BE2C (cell line): ENCODE measurements around the gene PCLAF.

Source experiments
- DNase-seq: peaks from one replicate; pipeline ENCODE4 v3.0.0-alpha.2; 2020
- H3K27me3 ChIP-seq: fragments of 250-450 bp; sonication (Bioruptor Pico); 2 replicates; pipeline ENCODE4 v1.5.1; 2020; ENCODE audit warnings: mild to moderate bottlenecking
- H3K36me3 ChIP-seq: fragments of 250-450 bp; sonication (Bioruptor Pico); 2 replicates; pipeline ENCODE4 v1.5.1; 2020; ENCODE audit warnings: mild to moderate bottlenecking
- H3K4me1 ChIP-seq: fragments of 250-450 bp; sonication (Bioruptor Pico); 2 replicates; pipeline ENCODE4 v1.5.1; 2020
- H3K4me3 ChIP-seq: 2 replicates; pipeline ENCODE4 v1.5.1; 2011; ENCODE audit warnings: low read depth, low read length
- H3K9me3 ChIP-seq: fragments of 250-450 bp; sonication (Bioruptor Pico); 2 replicates; pipeline ENCODE4 v1.5.1; 2020
- TF ChIP-seq, protein P1 (sequence below): IDR thresholded peaks from 2 replicates; pipeline ENCODE4 v1.5.1; 2012; ENCODE audit warnings: mild to moderate bottlenecking, low read depth, low read length

Gene PCLAF

DNA sequence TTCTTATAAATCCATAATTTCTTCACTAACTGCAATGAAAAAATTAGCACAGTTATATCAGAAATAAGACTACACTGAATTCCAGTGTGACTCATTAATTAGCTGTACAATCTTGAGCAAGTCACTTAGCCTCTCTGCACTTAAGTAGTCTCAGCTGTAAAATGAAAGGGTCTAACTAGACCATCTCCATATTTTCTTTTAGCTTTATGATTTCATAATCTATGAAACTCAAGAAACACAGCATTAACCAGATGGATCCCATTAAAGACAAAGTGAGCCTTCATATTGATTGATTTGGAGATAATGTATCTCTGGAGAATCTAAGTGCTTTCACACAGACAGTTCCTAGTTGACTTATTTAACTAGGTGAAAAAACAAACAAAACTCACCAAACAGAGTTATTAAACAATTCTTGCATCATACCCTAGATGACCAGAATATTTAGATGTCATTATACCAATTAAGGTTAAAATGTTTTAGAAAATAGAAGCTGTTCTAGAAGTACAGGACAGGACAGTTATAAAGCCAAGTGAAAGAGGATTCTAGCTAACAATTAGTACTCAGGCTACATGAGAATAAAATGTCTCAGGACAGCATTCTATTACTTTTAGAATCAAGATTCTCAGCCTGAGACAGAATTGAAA, 36.5 kb downstream of the PCLAF start:
- no peaks in the 10 kb centered on the region for H3K27me3 ChIP-seq
- H3K9me3 ChIP-seq: no peaks in the 10 kb centered on the region
- H3K4me1 ChIP-seq: peaks cover 10% of the 10 kb centered on the region
- H3K36me3 ChIP-seq: peaks cover 7% of the 10 kb centered on the region
- DNase-seq: no peak
- TF ChIP-seq, protein P1, sequence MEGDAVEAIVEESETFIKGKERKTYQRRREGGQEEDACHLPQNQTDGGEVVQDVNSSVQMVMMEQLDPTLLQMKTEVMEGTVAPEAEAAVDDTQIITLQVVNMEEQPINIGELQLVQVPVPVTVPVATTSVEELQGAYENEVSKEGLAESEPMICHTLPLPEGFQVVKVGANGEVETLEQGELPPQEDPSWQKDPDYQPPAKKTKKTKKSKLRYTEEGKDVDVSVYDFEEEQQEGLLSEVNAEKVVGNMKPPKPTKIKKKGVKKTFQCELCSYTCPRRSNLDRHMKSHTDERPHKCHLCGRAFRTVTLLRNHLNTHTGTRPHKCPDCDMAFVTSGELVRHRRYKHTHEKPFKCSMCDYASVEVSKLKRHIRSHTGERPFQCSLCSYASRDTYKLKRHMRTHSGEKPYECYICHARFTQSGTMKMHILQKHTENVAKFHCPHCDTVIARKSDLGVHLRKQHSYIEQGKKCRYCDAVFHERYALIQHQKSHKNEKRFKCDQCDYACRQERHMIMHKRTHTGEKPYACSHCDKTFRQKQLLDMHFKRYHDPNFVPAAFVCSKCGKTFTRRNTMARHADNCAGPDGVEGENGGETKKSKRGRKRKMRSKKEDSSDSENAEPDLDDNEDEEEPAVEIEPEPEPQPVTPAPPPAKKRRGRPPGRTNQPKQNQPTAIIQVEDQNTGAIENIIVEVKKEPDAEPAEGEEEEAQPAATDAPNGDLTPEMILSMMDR: no peak
- no peak overlapping the region for H3K4me3 ChIP-seq

DNA sequence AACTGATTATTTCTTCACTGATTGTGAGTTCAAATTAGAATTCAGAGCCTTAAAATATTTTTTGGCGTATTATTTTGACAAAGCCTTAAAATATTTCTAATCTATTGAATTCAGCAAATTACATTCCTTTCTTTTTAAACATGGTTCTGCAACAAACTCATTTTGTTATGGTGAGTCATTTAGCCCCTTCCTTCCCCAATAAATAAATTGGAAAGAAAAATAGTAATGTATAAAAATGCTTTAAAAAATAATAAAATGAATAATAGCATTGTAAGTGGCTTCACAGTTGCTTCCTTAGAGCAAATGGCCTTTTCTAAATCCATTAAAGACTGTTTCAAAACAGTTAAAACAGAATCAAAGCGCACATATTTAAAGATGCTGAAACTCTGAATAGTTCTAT, 37.4 kb downstream of the PCLAF start:
- Histone ChIP-seq H3K36me3 (peaks cover 7% of the 10 kb centered on the region), H3K4me1 (peaks cover 10% of the 10 kb centered on the region), H3K9me3 (no peaks in the 10 kb centered on the region), H3K4me3 (no peak overlapping the region), H3K27me3 (no peaks in the 10 kb centered on the region)
- TF ChIP-seq, protein P1: no peak
- no peak for DNase-seq

DNA sequence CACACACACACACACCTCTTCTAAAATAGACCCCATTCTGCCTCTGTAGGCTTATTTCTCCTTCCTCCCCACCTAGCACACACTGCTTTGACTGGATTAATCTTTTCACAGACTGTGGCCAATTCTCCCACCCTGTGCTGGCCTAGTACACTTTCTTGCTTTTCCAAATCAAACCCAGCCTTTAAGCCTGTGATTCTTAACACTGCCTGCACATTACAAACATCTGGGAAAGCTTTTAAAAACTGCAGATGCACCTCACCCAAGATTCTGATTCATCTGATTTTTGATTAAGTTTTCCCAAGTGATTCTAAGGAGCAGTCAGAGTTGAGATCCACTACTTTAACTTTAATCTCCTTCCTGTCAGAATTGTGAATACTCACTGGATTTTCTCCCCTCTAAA, 38.0 kb downstream of the PCLAF start:
- Histone ChIP-seq H3K4me1 (peaks cover 10% of the 10 kb centered on the region), H3K9me3 (no peaks in the 10 kb centered on the region), H3K36me3 (peaks cover 7% of the 10 kb centered on the region), H3K27me3 (no peaks in the 10 kb centered on the region), H3K4me3 (no peak overlapping the region)
- TF ChIP-seq, protein P1: no peak
- DNase-seq: no peak

DNA sequence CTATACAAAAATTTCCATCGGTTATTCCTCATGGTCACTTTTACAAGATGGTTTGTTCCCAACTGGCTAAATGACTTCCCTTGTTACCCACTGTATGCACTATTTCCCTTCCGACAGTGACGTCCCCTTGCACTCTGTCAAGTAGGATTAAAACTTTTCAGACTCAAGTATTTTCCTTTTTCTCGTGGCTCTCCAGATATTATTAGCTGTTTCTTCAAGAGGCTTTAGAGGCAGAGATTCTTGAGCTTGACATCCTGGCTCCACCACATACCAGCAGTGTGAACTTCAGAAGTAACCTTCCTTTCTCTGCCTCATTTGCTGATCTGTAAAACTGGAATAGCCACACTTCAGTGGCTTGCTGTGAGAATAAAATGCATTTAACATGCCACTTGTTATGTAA, 39.3 kb downstream of the PCLAF start:
- Histone ChIP-seq H3K9me3 (no peaks in the 10 kb centered on the region), H3K4me3 (no peak overlapping the region), H3K4me1 (peaks cover 10% of the 10 kb centered on the region), H3K36me3 (peaks cover 7% of the 10 kb centered on the region), H3K27me3 (no peaks in the 10 kb centered on the region)
- DNase-seq: no peak
- TF ChIP-seq, protein P1: no peak

DNA sequence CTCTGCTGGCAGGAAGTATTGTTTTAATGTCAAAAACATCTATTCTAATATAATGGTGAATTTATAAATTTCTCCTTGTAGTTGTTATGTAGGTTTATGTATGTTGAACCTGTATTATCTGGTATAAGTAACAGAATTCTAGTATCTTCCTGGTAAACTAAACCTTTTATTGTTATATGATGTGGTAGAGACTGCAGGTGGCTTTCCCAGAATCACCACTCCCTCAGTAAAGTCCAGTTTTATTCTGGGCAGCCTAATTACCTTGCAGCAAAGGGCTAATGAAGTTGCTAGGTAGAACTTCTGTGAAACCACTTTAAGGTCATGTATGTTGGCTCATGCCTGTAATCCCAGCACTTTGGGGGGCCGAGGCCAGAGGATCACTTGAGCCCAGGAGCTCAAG, 40.9 kb downstream of the PCLAF start:
- no peak for DNase-seq

DNA sequence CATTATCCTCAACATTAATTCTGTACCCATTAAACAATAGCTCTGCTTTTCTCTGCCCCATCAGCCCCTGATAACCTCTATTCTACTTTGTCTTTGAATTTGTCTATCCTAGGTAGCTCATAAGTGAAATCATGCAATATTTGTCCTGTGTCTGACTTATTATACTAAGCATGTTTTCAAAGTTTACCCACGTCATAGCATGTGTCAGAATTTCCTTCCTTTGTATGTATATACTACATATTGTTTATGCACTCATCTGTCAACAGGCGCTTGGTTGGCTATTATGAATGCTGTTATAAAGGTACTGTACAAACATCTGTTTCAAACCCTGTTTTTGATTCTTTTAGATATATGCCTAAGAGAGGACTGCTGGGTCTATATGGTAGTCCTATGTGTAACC, 43.5 kb downstream of the PCLAF start:
- Histone ChIP-seq H3K4me3 (no peak overlapping the region), H3K9me3 (no peaks in the 10 kb centered on the region), H3K36me3 (peaks cover 7% of the 10 kb centered on the region), H3K4me1 (no peaks in the 10 kb centered on the region), H3K27me3 (no peaks in the 10 kb centered on the region)
- TF ChIP-seq, protein P1: no peak
- no peak for DNase-seq

More for the DNA sequence above, 40.9 kb downstream of the PCLAF start:
- Histone ChIP-seq H3K27me3 (no peaks in the 10 kb centered on the region), H3K9me3 (no peaks in the 10 kb centered on the region), H3K4me1 (peaks cover 10% of the 10 kb centered on the region), H3K4me3 (no peak overlapping the region), H3K36me3 (peaks cover 7% of the 10 kb centered on the region)
- TF ChIP-seq, protein P1: no peak
